Smooth muscle cell of the brain vasculature (primary cell): ENCODE data around the gene CACNA1F.

Source experiments
- DNase-seq: peaks from one replicate; pipeline ENCODE4 v3.0.0-alpha.2; 2012; ENCODE audit warnings: low read depth, low spot score

CACNA1F gene

GRCh38 chrX:49257846-49258748, 25.0 kb upstream of the CACNA1F start:
- no peak for DNase-seq

GRCh38 chrX:49257074-49257790, 24.1 kb upstream of the CACNA1F start:
- no peak for DNase-seq

GRCh38 chrX:49256268-49256995, 23.3 kb upstream of the CACNA1F start:
- no peak for DNase-seq

GRCh38 chrX:49254639-49255038, 21.5 kb upstream of the CACNA1F start:
- DNase-seq: no peak

- DNase-seq: no peak
Measured at GRCh38 chrX:49251325-49251724, 18.2 kb upstream of the CACNA1F start.

GRCh38 chrX:49250578-49250977, 17.4 kb upstream of the CACNA1F start:
- no peak for DNase-seq

- DNase-seq: no peak
Measured at GRCh38 chrX:49250066-49250465, 16.9 kb upstream of the CACNA1F start.

GRCh38 chrX:49249616-49250015, 16.5 kb upstream of the CACNA1F start:
- DNase-seq: no peak

- DNase-seq: no peak
Measured at GRCh38 chrX:49249071-49249470, 15.9 kb upstream of the CACNA1F start.

- no peak for DNase-seq
Measured at GRCh38 chrX:49247916-49248811, 15.0 kb upstream of the CACNA1F start.

GRCh38 chrX:49247346-49247745, 14.2 kb upstream of the CACNA1F start:
- DNase-seq: no peak

GRCh38 chrX:49246541-49246940, 13.4 kb upstream of the CACNA1F start:
- DNase-seq: no peak

- no peak for DNase-seq
Measured at GRCh38 chrX:49244207-49244606, 11.1 kb upstream of the CACNA1F start.

GRCh38 chrX:49243166-49243565, 10.0 kb upstream of the CACNA1F start:
- no peak for DNase-seq

GRCh38 chrX:49242545-49243066, 9.5 kb upstream of the CACNA1F start:
- DNase-seq: no peak

GRCh38 chrX:49238735-49239134, 5.6 kb upstream of the CACNA1F start:
- DNase-seq: no peak

GRCh38 chrX:49237060-49237459, 3.9 kb upstream of the CACNA1F start:
- DNase-seq: no peak

GRCh38 chrX:49233887-49234555, 881 bp upstream of the CACNA1F start:
- no peak for DNase-seq

- no peak for DNase-seq
Measured at GRCh38 chrX:49232525-49232924, 615 bp downstream of the CACNA1F start.

GRCh38 chrX:49231333-49232000, 1.7 kb downstream of the CACNA1F start:
- DNase-seq: no peak
